HL-60 (cell line): ENCODE measurements around the gene FKBP15.

Source experiments
- CTCF ChIP-seq: IDR thresholded peaks from one replicate; pipeline ENCODE4 v1.5.1; 2011; ENCODE audit warnings: low read length, control low read depth, inconsistent platforms; ENCODE audit not compliant: insufficient read depth
- GABPA ChIP-seq: IDR thresholded peaks from 2 replicates; pipeline ENCODE4 v1.6.1; 2012; ENCODE audit warnings: low read depth
- POLR2AphosphoS5 ChIP-seq: IDR thresholded peaks from 2 replicates; pipeline ENCODE4 v1.6.1; 2012; ENCODE audit warnings: low read depth
- REST ChIP-seq: IDR thresholded peaks from 2 replicates; pipeline ENCODE4 v1.6.1; 2012; ENCODE audit warnings: low read depth; ENCODE audit not compliant: insufficient replicate concordance
- SPI1 ChIP-seq: IDR thresholded peaks from 2 replicates; pipeline ENCODE4 v1.6.1; 2012; ENCODE audit warnings: low read depth, mild to moderate bottlenecking, borderline replicate concordance

GRCh38 chr9:113269355-113269754 lies 48.3 kb upstream of the FKBP15 start:
- TF ChIP-seq CTCF (no peak), POLR2AphosphoS5 (no peak), REST (no peak), GABPA (no peak), SPI1 (no peak)
